PFSK-1 (cell line): ENCODE measurements around the gene JAKMIP2.

Source experiments
- FOXP2 ChIP-seq: optimal IDR thresholded peaks from 2 replicates; pipeline ENCODE3; 2011; ENCODE audit warnings: borderline replicate concordance, control low read depth, inconsistent platforms; ENCODE audit not compliant: insufficient read depth; ENCODE audit errors: extremely low read length, extremely low read depth
- POLR2AphosphoS5 ChIP-seq: IDR thresholded peaks from 2 replicates; pipeline ENCODE4 v1.6.1; 2012; ENCODE audit warnings: low read depth, mild to moderate bottlenecking, control low read depth, low read length, moderate library complexity
- SIN3A ChIP-seq: IDR thresholded peaks from 2 replicates; pipeline ENCODE4 v1.6.1; 2012; ENCODE audit warnings: mild to moderate bottlenecking, low read length, moderate library complexity, borderline replicate concordance; ENCODE audit not compliant: insufficient read depth
- TAF1 ChIP-seq: IDR thresholded peaks from 2 replicates; pipeline ENCODE4 v1.6.1; 2012; ENCODE audit warnings: low read length, control low read depth, borderline replicate concordance; ENCODE audit not compliant: insufficient read depth
- TF ChIP-seq, protein P1 (sequence below), 2 experiments: IDR thresholded peaks; 2 replicates each; pipeline versions ENCODE4 v1.6.1 to v1.8.0; 2011 to 2012; ENCODE audit warnings: low read depth in 2 of 2, low read length in 2 of 2, control low read depth in 1 of 2, inconsistent platforms in 1 of 2, mild to moderate bottlenecking in 1 of 2, moderate library complexity in 1 of 2; ENCODE audit not compliant: insufficient read depth in 1 of 2

Gene JAKMIP2

DNA sequence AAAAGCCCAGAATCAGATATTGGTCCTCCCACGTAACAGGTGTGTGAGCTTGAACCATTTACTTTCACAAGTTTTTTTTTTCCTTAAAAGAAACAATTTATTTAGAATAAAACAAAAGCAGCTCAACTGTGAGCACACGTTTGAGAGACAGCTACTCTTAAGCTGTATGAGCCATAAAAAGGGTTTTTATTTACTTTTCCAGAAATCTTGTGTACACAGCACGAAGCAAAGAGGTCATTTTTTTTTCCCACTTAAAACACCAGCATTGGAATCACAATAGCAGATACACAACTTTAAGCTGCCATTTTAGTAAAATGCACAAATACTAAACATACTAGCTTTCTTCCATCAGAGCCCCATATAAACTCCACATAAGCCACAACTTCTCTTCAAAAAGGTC is 44.6 kb downstream of the JAKMIP2 start:
- TF ChIP-seq, protein P1, sequence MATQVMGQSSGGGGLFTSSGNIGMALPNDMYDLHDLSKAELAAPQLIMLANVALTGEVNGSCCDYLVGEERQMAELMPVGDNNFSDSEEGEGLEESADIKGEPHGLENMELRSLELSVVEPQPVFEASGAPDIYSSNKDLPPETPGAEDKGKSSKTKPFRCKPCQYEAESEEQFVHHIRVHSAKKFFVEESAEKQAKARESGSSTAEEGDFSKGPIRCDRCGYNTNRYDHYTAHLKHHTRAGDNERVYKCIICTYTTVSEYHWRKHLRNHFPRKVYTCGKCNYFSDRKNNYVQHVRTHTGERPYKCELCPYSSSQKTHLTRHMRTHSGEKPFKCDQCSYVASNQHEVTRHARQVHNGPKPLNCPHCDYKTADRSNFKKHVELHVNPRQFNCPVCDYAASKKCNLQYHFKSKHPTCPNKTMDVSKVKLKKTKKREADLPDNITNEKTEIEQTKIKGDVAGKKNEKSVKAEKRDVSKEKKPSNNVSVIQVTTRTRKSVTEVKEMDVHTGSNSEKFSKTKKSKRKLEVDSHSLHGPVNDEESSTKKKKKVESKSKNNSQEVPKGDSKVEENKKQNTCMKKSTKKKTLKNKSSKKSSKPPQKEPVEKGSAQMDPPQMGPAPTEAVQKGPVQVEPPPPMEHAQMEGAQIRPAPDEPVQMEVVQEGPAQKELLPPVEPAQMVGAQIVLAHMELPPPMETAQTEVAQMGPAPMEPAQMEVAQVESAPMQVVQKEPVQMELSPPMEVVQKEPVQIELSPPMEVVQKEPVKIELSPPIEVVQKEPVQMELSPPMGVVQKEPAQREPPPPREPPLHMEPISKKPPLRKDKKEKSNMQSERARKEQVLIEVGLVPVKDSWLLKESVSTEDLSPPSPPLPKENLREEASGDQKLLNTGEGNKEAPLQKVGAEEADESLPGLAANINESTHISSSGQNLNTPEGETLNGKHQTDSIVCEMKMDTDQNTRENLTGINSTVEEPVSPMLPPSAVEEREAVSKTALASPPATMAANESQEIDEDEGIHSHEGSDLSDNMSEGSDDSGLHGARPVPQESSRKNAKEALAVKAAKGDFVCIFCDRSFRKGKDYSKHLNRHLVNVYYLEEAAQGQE (IDR thresholded peaks at IDR 0.05; ENCODE audit: insufficient read depth in 1 of 2, low read depth in 2 of 2, low read length in 2 of 2), result no peak
- TF ChIP-seq SIN3A (no peak), POLR2AphosphoS5 (no peak), TAF1 (no peak), FOXP2 (no peak)

DNA sequence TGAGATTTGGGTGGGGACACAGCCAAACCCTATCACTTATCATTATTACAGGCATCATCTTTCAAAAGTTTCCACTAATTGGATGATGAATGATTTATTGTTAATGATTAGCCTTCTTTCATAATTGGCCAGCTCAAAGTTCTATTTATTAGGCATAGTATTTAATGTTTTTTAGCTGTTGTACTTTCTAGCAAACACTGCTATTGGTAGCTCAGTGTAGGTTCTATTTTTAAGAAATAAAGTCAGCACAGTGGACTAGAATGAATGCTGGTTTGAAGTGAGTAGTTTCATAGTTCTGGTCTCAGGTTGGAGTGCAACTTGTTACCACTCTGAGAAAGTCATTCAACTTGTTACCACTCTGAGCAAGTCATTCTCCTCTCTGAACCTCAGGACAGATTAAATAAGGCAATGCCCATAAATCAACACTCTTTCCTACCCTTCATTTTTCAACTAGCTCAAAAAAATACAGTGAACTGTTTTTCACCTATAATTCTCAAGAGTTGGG is 46.9 kb downstream of the JAKMIP2 start:
- TF ChIP-seq SIN3A (no peak), POLR2AphosphoS5 (no peak), FOXP2 (no peak), TAF1 (no peak)
- TF ChIP-seq, protein P1 (IDR thresholded peaks at IDR 0.05; ENCODE audit: insufficient read depth in 1 of 2, low read depth in 2 of 2, low read length in 2 of 2), result no peak

DNA sequence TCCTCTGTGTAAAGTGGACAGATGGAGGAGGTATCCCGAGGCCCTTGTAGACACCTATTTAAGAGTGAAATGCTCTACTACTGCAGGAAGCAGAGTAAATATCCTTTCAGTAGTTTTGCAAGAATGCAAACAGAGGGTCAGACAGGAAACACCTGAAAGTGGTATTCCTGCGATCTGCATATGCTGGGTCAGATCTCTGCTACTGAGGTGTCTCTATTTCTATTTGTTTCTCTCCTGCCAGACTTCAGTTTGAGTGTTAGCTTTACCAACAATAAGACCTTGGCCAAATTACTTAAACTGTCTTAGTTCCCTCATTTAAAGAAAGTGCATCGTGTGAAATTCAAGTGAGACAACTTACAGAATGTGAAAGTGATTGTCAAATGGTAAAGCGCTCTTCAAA is 47.6 kb downstream of the JAKMIP2 start:
- TF ChIP-seq, protein P1 (IDR thresholded peaks at IDR 0.05; ENCODE audit: insufficient read depth in 1 of 2, low read depth in 2 of 2, low read length in 2 of 2), result no peak
- TF ChIP-seq SIN3A, result no peak
- TF ChIP-seq FOXP2, result no peak
- no peak for TF ChIP-seq TAF1
- no peak for TF ChIP-seq POLR2AphosphoS5

DNA sequence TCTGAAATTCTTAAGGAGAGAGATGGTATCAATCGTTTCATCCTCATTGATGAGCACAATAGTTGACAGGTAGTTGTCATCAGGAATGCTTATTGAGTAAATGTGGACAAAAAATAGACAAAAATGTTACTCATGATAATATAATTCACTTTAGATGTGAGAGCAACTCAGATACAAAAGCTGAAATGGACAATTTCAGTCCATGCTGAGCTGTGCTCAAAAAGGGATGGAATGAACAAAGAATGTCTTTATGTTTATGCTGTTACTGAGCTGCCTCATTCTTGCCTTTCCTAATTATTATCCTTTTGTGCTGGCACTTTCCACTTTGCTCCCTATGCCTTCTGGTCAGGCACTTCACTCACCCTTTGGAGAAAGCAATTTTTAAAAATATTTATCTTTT is 49.5 kb downstream of the JAKMIP2 start:
- TF ChIP-seq, protein P1 (IDR thresholded peaks at IDR 0.05; ENCODE audit: insufficient read depth in 1 of 2, low read depth in 2 of 2, low read length in 2 of 2), result no peak
- TF ChIP-seq TAF1 (no peak), SIN3A (no peak), FOXP2 (no peak), POLR2AphosphoS5 (no peak)
